ENCODE results near the gene FCMR.

The FCMR gene, protein sequence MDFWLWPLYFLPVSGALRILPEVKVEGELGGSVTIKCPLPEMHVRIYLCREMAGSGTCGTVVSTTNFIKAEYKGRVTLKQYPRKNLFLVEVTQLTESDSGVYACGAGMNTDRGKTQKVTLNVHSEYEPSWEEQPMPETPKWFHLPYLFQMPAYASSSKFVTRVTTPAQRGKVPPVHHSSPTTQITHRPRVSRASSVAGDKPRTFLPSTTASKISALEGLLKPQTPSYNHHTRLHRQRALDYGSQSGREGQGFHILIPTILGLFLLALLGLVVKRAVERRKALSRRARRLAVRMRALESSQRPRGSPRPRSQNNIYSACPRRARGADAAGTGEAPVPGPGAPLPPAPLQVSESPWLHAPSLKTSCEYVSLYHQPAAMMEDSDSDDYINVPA

DNA sequence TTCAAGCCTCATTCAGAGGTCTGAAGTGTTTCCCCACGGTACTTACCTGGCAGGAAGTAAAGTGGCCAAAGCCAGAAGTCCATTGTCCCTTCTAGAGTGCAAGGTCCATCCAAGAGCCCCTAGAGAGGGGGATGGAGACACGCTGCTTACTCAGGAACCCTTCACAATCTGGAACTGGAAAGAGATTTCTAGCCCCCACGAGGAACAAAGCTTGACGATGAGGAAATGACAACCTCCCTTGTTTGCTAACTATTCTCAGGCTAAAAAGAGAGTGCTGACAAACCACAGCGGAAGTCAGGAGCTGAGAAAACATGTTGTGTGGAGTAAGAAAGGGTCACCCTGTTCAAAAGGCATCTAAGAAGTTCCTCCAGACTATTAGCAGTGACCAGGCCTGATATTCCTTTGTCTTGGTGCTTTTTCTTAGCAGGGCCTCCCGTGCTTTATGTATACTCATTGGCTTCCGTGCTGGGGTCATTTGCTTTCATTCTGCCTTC is at the start of gene FCMR:
FCMR (minus strand) TSS at position 170 of the 494 bp plus-strand sequence; CDS start at position 83, 87 bp downstream.
- DNase-seq (ENCODE audit: low read depth in 3 of 3): no peak

DNA sequence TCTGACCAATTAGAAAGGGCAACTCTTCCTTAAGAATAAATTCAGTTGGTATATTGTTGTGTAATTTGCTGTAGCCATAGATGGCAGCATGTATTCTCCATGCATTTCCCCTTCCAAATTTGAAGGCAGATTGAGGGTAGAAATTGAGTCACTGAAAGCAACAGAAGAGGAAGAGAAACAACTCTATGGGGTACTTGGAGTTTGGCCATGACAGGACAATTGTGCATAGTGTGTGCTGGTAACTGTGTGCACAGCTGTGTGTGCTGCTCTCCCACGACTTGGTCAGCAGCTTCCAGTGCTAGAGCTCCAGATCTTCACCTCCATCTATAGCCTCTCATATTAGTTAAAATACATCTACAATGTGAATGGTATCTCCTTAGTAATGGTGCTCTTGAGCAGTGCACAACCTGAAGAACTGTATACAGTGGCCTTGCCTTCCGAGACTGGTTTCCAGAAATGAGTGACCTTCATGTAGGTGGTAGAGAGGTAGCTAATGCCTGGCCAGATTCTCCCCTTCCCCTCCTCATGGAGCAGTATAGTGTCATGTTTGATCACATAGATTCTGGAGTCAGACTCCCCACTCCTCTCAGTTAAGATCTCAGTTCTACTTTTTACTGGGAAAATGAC is 49.4 kb upstream of the FCMR start:
- no peak for DNase-seq (ENCODE audit: low read depth in 3 of 3)

DNA sequence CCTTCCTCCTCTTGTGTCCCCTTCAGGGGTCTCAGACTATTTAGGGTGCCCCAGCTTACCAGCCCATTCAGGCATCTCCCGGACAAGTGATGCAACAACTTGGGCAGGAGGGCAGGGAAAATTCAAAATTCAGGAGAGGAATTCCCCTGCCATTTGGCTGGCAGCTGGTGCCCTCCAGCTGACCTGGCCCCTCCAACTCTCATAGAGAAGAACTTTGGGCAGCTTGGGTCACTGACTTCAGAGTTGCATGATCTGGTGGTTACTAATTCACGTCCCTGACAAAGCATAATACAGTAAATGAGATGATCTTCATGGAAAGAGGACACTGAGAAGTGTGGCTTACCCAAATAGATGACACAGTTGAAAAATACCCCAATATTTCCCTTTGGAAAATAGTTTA is 48.7 kb upstream of the FCMR start, which contains the start of gene FCAMR:
FCAMR (minus strand) TSS at position 15 of the 400 bp plus-strand sequence. CDS start 335 bp downstream, outside the sequence.
- DNase-seq (ENCODE audit: low read depth in 3 of 3): no peak

DNA sequence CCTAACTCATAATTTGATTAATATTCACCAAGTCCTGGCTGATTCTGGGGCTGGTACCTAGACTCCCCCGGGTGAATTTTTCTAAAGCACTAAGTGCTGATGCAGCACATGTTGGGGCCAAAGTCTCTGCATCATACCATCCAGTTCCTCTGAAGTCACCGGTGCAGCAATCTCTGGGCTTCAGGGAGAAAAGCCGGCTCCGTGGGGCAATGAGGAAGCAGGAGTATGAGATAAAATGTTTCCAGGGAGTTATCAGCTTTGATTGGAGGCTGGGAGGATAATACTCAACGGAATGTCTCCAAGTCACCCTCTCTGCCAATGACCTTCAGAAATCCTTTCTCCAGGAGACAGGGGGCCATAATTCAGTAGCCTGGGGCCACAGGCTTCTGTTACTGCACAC is 47.3 kb upstream of the FCMR start:
- DNase-seq (ENCODE audit: low read depth in 3 of 3): no peak

DNA sequence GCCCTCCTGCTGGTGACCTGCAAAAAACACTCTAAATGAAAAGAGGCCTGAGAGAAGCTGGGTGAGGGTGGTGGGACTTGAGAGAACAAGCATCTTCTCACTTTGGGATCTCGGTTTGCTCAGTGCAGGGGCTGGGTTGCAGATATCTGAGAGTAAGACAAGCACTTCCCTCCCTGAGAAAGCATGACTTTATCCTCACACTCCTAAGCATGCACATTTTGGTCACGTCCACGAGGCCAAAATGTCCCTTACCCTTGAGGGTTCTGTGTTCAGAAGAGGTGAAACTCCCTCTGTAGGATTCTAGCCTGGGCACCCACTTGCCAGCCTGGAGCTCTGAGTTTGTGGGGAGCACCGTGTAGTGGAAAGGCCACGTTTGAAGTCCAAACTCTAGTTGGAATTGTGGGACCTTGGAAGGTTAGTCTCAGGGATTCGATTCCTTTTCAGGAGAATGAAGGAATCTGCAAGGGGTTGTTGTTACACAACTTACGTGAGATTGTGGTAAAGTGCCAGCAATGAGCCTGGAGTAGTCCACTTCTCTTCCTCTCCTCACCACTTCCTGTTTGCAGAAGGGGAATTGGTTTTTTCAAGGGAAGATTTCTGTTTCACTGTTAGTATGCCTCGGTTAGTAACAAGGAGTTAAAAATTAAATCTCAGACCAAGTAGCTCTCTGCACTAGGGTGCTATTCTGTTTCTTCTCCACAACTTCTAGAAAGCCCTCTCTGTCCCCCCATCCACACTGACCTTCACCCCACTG is 45.5 kb upstream of the FCMR start:
- DNase-seq (ENCODE audit: low read depth in 3 of 3): no peak

DNA sequence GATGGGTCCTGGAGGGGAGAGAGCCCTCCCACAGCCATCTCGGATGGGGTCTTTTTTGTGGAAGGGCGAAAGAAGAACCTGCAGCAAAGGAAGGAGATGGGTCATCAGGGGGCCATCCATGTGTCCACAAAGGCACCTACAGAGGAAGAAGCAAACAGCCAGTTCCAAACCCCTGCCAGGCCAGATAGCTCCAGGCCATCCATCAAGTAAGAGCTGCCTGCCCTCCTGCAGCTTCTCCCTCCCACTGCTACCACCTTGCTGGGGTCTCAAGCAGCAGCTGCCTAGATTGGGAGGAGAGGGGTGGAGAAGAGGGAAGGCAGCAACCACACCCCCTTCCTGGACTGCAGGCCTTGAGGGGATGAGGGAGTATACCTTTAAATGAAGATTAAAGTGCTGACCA is 44.0 kb upstream of the FCMR start:
- no peak for DNase-seq (ENCODE audit: low read depth in 3 of 3)

DNA sequence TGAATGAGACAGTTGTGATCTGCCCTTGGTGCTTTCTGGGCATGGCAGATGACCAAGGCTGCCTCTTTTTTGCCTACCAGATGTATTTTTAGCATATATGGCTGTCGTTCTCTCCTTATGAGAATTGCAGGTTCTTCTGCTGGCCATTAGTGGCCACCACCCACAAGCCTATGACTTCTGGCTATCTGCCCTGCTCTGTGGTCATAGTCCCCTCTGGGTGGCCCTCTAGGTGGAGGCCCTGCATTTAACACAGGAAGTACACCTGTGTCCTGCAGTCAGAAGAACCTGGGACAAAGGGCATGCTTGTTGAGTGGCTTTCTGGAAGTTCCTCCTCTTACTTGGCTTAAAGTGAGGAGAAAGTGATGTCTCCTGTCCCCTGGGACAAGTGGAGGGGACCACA is 42.0 kb upstream of the FCMR start:
- DNase-seq (ENCODE audit: low read depth in 3 of 3): no peak

DNA sequence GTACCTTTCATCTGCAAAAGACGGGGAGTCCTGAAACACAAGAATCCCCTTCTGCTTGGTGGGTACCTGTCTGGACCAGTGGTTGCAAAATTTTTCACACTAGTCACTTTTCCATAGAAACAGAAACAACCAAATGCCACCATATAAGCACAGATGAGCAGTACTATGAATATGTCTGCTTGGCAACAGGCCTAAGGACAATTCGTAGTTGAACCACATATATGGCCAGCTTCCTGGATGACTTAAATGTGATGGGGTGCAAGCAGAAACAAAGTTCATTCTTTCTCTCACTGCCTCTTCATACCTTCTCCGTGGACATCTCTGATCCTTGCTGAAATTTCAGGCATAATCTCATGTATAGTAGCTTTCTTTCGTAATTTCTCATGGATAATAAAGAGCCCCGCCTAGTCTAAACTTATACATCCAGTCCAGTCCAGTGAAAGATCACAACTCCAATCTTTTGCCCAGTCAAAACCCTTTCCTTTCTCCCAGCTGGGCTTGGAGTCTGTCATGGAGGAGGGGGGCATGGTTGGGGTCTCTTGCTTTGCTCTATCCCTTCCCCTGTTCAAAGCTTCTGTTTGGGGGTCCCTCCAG is 41.5 kb upstream of the FCMR start:
- no peak for DNase-seq (ENCODE audit: low read depth in 3 of 3)

DNA sequence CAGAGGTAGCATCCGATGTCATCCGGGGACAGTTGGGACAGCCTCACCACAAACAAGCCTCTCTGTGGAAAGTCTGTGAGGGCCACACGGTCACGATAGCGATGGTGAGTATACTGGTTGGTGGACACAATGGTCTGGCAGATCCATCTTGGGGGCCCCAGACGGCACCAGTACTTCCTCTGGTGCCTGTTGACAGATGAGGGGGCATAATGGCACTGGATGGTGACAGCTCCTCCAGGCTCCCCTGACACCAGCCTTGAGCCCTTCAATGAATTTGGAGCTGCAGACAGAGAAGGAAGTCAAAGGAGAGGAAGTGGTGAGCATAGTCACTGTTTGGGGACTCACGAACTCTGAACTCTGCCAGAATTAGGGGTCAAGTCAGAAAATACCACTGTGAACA is 40.5 kb upstream of the FCMR start:
- DNase-seq (ENCODE audit: low read depth in 3 of 3): no peak

DNA sequence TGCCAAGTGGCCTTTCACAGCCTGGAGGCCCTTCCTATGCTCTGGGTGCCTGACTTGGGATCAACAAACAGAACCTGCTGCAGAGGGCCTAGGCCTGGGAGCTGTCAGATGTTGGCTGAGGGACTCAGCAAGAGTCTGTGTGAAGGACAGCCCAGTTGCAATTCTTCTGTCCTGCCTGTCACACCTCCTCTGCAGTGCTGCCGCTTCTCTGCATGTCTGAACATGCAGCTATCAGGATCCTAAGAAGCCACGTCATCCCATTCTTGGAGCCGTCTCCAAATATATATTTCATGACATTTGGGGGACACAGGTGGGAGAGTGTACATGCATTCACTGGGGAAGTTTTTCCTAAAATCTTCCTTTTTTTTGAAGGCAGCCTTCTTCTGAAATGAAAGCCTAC is 39.9 kb upstream of the FCMR start:
- no peak for DNase-seq (ENCODE audit: low read depth in 3 of 3)

DNA sequence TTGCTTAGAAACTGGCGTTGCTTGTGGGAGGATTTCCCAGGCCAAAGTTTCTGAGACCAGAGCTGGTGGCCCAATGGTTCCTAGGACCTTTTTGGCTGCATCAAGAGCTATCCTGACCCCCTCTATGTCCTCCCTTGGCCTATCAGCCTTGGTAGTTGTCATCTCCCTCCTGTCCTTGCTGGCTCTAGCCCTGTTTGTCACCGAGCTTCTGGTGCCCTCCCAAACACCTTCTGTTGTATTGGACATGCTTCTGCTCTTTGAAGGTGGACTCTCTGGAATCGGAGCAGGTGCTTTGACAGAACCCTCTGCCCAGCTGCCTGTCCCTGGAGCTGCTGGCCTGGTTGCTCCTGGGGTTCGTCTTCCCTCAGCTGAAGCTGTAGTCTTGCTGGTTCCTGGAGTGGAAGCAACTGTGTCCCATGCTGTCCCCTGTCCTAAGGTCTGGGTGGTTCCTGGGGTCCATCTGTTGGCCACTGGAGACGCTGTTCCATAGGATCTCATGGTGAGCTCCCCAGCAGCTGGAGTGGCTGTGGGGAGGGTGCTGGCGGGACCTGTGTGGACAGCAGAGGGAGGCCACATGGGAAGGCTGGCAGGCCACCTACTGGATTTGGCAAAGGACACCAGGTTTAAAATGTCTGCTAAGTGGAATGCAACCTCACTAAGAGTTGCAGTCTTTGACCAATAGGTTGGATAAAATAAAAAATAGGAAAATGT is 39.1 kb upstream of the FCMR start:
- DNase-seq (ENCODE audit: low read depth in 3 of 3): no peak

DNA sequence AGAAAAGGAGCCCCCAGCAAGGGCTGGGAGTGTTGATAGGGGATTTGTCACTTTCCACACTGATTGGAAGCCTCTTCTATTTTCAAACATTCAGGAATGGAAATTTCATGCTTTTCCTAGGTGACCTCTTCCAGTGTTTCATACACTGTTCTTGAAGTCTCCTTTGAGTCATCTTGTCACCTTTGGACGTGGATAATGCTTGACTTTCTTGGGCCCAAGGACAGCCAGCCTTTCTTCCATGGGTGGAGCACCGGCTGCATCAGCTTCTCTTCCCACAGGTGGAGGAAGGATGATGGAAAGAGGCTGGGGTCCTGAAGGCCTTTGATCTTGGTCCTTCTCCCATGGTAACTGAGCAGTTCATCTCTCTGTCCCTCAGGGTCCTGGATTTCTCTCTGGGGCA is 36.4 kb upstream of the FCMR start:
- DNase-seq (ENCODE audit: low read depth in 3 of 3): no peak

DNA sequence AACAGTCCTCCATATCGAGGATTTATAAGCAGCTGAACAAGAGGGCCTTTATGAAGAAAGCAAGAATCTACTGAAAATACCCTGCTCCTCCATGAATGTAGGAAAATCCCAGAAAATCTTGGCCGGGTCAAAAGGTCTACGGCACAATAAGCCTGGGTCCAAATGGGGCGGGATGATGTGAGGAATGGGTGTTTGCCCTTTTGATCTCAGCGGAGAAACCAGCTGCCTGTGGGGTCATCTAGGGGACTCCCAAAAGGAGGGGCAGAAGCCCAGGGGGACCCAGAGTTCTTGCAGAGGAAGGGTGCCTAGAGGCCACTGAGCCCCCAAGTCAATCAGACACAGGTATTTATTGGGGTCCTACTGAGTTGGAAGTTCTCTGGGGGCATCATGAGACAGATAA is 35.9 kb upstream of the FCMR start:
- no peak for DNase-seq (ENCODE audit: low read depth in 3 of 3)

DNA sequence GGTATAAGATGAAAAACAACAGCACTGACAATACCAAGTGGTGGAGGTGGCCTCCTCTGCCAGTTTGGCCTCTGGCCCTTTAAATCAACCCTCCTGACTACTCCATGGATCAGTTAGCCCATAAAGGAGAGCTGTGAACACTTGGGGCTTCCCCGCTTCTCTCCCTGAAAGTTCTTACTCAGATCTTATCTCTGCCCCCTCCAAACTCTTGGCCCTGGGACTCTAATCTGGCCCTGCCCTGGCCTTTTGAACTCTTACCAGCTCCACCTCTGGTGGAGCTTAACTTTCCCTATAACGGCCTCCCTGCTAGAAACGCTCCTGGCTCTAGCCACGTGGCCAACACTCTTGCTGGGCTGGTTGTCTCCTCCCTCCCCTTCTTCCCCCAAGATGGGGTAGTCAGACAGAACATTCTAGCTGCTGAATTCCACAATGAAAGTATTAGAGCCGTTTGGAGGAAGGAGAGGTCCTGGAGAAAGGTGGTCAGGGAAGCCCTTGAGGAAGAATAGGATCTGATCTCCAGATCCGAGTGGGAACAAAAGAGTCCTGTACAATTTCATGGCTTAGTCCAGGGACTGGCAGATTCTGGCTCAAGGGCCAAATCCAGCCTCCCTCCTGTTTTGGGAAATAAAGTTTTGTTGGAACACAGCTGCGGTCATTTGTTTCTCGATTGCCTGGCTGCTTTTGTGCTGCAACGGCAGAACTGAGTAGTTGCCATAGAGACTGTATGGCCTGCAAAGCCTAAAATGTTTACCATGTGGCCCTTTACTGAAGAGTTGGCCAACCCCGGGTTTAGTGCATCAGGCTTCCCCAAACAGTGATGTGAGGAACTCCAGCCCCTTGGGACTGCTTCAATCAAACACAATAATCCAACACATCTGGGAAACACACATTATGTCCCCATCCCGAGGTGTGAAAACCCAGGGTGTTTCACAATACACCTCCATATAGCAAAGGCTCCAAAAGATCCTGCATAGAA is 34.0 kb upstream of the FCMR start:
- no peak for DNase-seq (ENCODE audit: low read depth in 3 of 3)

DNA sequence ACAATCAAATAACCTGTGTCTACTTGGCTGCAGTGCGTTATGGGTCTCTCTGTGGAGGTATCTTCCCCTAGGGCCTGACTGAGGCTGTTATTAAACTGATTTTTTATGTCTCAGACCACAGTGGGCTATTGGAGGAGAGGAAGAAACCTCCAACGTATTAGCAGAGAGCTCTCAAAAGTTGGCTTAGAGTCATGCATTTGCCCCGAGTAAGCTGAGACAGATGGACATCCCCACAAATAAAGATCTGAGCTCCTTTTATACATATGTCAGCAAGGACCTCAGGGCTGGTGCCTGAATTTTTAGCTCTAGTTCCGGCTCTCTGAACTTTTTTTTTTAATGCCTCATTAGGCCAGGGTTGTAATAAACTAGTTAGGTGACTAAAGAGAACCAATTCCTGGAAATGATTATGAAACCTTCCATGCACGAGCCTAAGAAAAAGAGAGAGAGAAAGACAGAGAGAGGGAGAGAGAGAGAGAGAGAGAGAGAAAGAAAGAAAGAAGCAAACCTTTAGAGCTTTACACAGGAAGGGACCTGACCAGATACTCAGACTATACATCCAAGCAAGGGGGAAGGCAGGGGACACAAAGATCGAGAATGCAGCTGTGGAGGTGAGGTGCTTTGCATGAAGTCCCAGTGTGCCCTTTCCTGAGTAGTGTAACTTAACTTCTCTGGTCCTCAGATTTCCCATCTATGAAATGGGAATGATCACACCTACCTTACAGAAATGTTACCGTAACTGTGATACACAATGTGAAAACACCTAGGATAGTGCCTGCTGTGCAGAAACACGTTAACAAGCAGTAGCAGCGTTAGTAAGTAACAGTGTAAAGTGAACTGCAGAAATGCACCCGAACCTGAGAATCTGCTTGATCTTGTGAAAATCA is 33.0 kb upstream of the FCMR start:
- DNase-seq (ENCODE audit: low read depth in 3 of 3): no peak

DNA sequence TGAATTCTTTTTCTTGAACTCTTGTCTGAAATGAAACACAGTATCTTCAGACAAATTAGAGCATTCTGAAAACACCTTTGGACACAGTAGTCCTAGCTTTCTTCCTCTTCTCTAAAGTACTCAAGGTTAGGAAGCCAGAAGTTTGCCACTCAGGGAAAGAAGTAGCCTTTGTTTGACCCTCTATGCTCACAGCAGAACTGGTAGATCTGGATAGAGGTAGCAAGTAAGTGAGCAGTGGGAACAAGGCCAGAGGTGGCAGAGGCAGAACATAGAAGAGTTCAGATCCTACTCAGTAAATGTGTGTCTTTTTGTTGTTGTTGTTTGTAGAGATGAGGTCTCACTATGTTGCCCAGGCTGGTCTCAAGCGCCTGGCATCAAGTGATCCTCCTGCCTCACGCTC is 31.9 kb upstream of the FCMR start:
- no peak for DNase-seq (ENCODE audit: low read depth in 3 of 3)

DNA sequence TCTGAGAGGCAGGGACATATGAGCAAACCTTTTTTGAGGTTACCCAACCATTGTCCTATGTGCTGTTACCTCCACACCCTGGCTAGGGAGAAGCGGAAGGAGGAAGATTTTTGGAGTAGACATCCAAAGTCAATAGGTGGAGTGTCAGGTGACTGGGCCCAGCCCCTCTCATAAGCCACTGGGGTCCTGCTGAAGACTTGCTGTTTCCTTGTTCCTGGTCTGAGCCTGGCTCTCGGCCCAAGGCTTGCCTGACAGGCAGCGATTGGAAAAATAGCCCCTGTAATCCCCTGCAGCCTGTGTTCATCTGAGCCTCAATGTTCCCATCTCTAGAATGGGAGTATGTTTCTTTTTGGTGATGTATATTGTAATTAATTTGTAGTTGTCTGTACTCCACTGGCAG is 31.4 kb upstream of the FCMR start:
- no peak for DNase-seq (ENCODE audit: low read depth in 3 of 3)

DNA sequence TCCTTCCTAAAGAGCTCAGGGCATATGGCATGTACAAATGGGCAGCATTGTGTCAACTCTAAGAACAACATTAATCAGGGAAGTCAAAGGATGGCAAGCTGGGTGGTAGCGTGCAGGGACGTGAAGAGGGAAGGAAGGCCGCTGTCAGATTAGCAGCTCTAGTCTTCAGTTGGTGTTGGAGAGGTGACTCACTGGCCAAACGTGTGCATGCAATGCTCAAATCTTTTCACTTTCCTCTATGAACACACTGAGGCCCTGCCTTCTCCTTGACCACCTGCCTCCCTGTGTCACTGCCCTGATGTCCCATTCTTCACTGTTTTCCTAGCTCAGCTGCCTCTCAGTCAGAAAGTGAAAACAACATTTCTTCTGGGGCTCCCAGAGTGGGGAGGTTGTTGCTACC is 30.4 kb upstream of the FCMR start:
- no peak for DNase-seq (ENCODE audit: low read depth in 3 of 3)
